Neural progenitor cell (in vitro differentiated cells): Measurements from ENCODE around the gene KIR2DL3. TPM values are rescaled to one million over a fixed set of nuclear protein-coding genes. Genes with fewer than 3 reads are reported as not detected.
"Not testable (repeated sequence)": the region's sequence is repeated elsewhere in the genome, so short reads cannot be mapped to it uniquely, and the experiment has no call there.

Experiments used
- DNase-seq: peaks from one replicate; pipeline ENCODE4 v3.0.0-alpha.2; 2016; ENCODE audit warnings: low spot score
- H2AFZ ChIP-seq: fragments of 200-600 bp; sonication (generic); replicated peaks from 2 replicates; pipeline ENCODE4 v1.6.1; 2016; ENCODE audit warnings: antibody characterized with exemption
- H3F3A ChIP-seq: fragments of 200-600 bp; sonication (generic); 2 replicates; pipeline ENCODE4 v1.6.1; 2016; ENCODE audit warnings: antibody characterized with exemption, low read depth
- H3K27ac ChIP-seq: fragments of 200-600 bp; sonication (generic); 2 replicates; pipeline ENCODE4 v1.5.1; 2016; ENCODE audit warnings: mild to moderate bottlenecking
- H3K27me3 ChIP-seq: fragments of 200-600 bp; sonication (generic); 2 replicates; pipeline ENCODE4 v1.6.1; 2016; ENCODE audit warnings: mild to moderate bottlenecking, moderate library complexity
- H3K36me3 ChIP-seq: fragments of 200-600 bp; sonication (generic); 2 replicates; pipeline ENCODE4 v1.5.1; 2016
- H3K4me1 ChIP-seq: fragments of 200-600 bp; sonication (generic); 2 replicates; pipeline ENCODE4 v1.6.1; 2016; ENCODE audit warnings: mixed run types
- H3K4me2 ChIP-seq: fragments of 200-600 bp; sonication (generic); 2 replicates; pipeline ENCODE4 v1.6.1; 2016
- H3K4me3 ChIP-seq: fragments of 200-600 bp; sonication (generic); 2 replicates; pipeline ENCODE4 v1.5.1; 2016
- H3K79me2 ChIP-seq: fragments of 200-600 bp; sonication (generic); 2 replicates; pipeline ENCODE4 v1.6.1; 2016; ENCODE audit warnings: low read depth
- H3K9ac ChIP-seq: fragments of 200-600 bp; sonication (generic); 2 replicates; pipeline ENCODE4 v1.6.1; 2016
- H3K9me3 ChIP-seq: fragments of 200-600 bp; sonication (generic); 2 replicates; pipeline ENCODE4 v1.5.1; 2016; ENCODE audit warnings: low read depth
- H4K20me1 ChIP-seq: fragments of 200-600 bp; sonication (generic); 2 replicates; pipeline ENCODE4 v1.6.1; 2016; ENCODE audit warnings: low read depth
- H3K27ac Mint-ChIP-seq: 3 replicates; pipeline ENCODE4 v1.8.0; 2021; ENCODE audit warnings: mixed read lengths
- H3K27me3 Mint-ChIP-seq: 2 replicates; pipeline ENCODE4 v1.8.0; 2022; ENCODE audit warnings: low read depth, mild to moderate bottlenecking, inconsistent platforms, moderate library complexity, mixed read lengths; ENCODE audit not compliant: insufficient read depth
- H3K36me3 Mint-ChIP-seq: 3 replicates; pipeline ENCODE4 v1.8.0; 2021; ENCODE audit warnings: mixed read lengths
- H3K4me1 Mint-ChIP-seq: 3 replicates; pipeline ENCODE4 v1.8.0; 2021; ENCODE audit warnings: mixed read lengths
- H3K4me3 Mint-ChIP-seq: 3 replicates; pipeline ENCODE4 v1.8.0; 2021; ENCODE audit warnings: mild to moderate bottlenecking, moderate library complexity, mixed read lengths
- H3K9me3 Mint-ChIP-seq: 3 replicates; pipeline ENCODE4 v1.8.0; 2020; ENCODE audit warnings: mixed read lengths
- EZH2 ChIP-seq: fragments of 200-600 bp; sonication (generic); IDR thresholded peaks from 2 replicates; pipeline ENCODE4 v1.6.1; 2017; ENCODE audit warnings: antibody characterized with exemption, mild to moderate bottlenecking, moderate library complexity
- EZH2phosphoT487 ChIP-seq: fragments of 200-600 bp; sonication (generic); IDR thresholded peaks from 2 replicates; pipeline ENCODE4 v1.6.1; 2017; ENCODE audit warnings: antibody characterized with exemption
- total RNA-seq: library from RNA; depleted of rRNA; stranded (reverse); fragments of >200 nt; gene quantifications from 2 replicates; pipeline ENCODE4 v1.2.3, GENCODE V29; 2015; ENCODE audit warnings: low replicate concordance
- TF ChIP-seq, protein P1 (sequence below): fragments of 200-600 bp; sonication (generic); IDR thresholded peaks from 2 replicates; pipeline ENCODE4 v1.5.1; 2017; ENCODE audit warnings: antibody characterized with exemption, mild to moderate bottlenecking

The KIR2DL3 gene
- total RNA-seq, 1 donor from 2014 or later: not detected

DNA sequence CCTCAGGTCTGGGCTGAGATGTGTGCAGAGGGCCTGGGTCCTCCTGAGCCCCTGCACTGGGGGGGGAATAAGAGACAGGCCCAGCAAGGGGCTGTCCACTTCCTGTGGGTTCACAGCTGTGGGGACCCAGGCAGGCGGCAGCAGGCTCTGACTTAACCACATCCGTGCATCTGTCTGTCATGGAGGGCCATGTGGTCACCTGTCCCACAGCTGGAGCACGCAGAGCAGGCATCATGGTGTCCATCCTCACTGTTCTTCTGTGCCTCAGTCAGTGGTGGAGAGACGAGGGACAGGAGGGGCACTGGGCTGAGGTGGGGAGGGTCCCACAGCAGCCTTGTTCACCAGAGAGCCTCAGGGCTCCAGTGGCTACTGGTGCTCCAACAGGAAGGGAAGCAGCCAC, 30.4 kb upstream of the KIR2DL3 start:
- Histone ChIP-seq H3K9ac (no peak overlapping the region), H3K4me2 (no peak overlapping the region), H2AFZ (no peak overlapping the region), H3F3A (no peaks in the 10 kb centered on the region), H3K27ac (no peak overlapping the region), H3K9me3 (peaks cover 8% of the 10 kb centered on the region), H3K36me3 (no peaks in the 10 kb centered on the region), H3K4me3 (no peak overlapping the region), H4K20me1 (no peaks in the 10 kb centered on the region), H3K79me2 (no peaks in the 10 kb centered on the region), H3K27me3 (no peaks in the 10 kb centered on the region), H3K4me1 (no peaks in the 10 kb centered on the region)
- H3K27me3 Mint-ChIP-seq: peaks cover 5% of the 10 kb centered on the region
- TF ChIP-seq EZH2phosphoT487 (no peak), EZH2 (no peak)
- TF ChIP-seq, protein P1, sequence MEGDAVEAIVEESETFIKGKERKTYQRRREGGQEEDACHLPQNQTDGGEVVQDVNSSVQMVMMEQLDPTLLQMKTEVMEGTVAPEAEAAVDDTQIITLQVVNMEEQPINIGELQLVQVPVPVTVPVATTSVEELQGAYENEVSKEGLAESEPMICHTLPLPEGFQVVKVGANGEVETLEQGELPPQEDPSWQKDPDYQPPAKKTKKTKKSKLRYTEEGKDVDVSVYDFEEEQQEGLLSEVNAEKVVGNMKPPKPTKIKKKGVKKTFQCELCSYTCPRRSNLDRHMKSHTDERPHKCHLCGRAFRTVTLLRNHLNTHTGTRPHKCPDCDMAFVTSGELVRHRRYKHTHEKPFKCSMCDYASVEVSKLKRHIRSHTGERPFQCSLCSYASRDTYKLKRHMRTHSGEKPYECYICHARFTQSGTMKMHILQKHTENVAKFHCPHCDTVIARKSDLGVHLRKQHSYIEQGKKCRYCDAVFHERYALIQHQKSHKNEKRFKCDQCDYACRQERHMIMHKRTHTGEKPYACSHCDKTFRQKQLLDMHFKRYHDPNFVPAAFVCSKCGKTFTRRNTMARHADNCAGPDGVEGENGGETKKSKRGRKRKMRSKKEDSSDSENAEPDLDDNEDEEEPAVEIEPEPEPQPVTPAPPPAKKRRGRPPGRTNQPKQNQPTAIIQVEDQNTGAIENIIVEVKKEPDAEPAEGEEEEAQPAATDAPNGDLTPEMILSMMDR: no peak
- H3K36me3 Mint-ChIP-seq: no peaks in the 10 kb centered on the region
- H3K4me1 Mint-ChIP-seq: no peaks in the 10 kb centered on the region
- H3K4me3 Mint-ChIP-seq: no peak overlapping the region
- peaks cover 47% of the 10 kb centered on the region for H3K9me3 Mint-ChIP-seq
- DNase-seq: no peak
- no peak overlapping the region for H3K27ac Mint-ChIP-seq

DNA sequence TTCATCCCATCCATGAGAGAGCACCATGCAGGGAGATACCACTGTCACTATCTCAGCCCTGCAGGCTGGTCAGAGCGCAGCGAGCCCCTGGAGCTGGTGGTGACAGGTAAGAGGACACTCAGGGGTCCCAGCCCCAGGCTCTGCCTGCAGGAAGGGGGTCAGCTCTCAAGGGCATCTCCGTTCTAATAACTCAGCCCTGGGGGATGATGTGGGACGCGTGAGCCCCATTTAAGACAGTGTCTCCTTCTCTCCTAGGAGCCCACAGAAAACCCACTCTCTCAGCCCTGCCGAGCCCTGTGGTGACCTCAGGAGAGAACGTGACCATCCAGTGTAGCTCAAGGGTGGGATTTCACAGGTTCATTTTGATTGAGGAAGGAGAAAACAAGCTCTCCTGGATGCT, 29.5 kb upstream of the KIR2DL3 start:
- Mint-ChIP-seq H3K4me1 (no peaks in the 10 kb centered on the region), H3K9me3 (peaks cover 38% of the 10 kb centered on the region), H3K27me3 (peaks cover 5% of the 10 kb centered on the region), H3K4me3 (no peak overlapping the region), H3K36me3 (no peaks in the 10 kb centered on the region), H3K27ac (no peak overlapping the region)
- no peaks in the 10 kb centered on the region for H4K20me1 ChIP-seq
- no peaks in the 10 kb centered on the region for H3K27me3 ChIP-seq
- H3K4me3 ChIP-seq: no peak overlapping the region
- no peaks in the 10 kb centered on the region for H3K79me2 ChIP-seq
- H3K9ac ChIP-seq: no peak overlapping the region
- no peaks in the 10 kb centered on the region for H3K4me1 ChIP-seq
- no peaks in the 10 kb centered on the region for H3K36me3 ChIP-seq
- no peak overlapping the region for H3K27ac ChIP-seq
- H3K4me2 ChIP-seq: no peak overlapping the region
- no peaks in the 10 kb centered on the region for H3F3A ChIP-seq
- H3K9me3 ChIP-seq: peaks cover 8% of the 10 kb centered on the region
- H2AFZ ChIP-seq: no peak overlapping the region
- TF ChIP-seq EZH2phosphoT487 (no peak), EZH2 (no peak)
- TF ChIP-seq, protein P1: no peak
- no peak for DNase-seq

DNA sequence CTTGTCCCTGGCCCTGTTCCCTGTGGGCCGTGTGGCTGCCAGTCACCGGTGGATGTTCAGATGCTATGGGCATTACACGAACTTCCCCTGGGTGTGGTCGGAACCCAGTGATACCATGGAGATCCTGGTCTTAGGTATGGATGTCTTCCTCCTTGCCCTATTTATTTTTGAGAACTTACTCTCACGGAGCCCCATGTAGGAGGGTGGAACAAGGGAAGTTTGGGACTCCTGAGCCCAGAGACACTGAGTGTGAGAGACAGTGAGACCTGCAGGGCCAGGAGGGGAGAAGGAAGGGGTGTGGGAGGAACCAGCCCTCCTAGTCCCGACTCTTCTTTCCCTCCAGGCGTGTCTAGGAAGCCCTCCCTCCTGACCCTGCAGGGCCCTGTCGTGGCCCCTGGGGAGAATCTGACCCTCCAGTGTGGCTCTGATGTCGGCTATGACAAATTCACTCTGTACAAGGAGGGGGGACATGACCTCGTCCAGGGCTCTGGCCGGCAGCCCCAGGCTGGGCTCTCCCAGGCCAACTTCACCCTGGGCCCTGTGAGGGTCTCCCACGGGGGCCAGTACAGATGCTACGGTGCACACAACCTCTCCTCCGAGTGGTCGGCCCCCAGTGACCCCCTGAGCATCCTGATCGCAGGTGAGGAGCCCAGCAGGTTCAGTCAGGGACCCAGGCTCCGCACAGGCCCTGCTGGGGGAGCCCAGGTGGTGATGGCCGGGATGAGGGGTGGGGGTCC, 28.9 kb upstream of the KIR2DL3 start:
- Histone ChIP-seq H3K27ac (no peak overlapping the region), H3K27me3 (no peaks in the 10 kb centered on the region), H2AFZ (no peak overlapping the region), H3K9ac (no peak overlapping the region), H4K20me1 (no peaks in the 10 kb centered on the region), H3K4me3 (no peak overlapping the region), H3F3A (no peaks in the 10 kb centered on the region), H3K79me2 (no peaks in the 10 kb centered on the region), H3K4me1 (no peaks in the 10 kb centered on the region), H3K4me2 (no peak overlapping the region), H3K36me3 (no peaks in the 10 kb centered on the region), H3K9me3 (peaks cover 8% of the 10 kb centered on the region)
- H3K4me1 Mint-ChIP-seq: no peaks in the 10 kb centered on the region
- no peak overlapping the region for H3K4me3 Mint-ChIP-seq
- no peak for TF ChIP-seq EZH2phosphoT487
- TF ChIP-seq EZH2: no peak
- TF ChIP-seq, protein P1: no peak
- peaks cover 2% of the 10 kb centered on the region for H3K27me3 Mint-ChIP-seq
- no peak for DNase-seq
- H3K9me3 Mint-ChIP-seq: peaks cover 37% of the 10 kb centered on the region
- no peaks in the 10 kb centered on the region for H3K36me3 Mint-ChIP-seq
- no peak overlapping the region for H3K27ac Mint-ChIP-seq

DNA sequence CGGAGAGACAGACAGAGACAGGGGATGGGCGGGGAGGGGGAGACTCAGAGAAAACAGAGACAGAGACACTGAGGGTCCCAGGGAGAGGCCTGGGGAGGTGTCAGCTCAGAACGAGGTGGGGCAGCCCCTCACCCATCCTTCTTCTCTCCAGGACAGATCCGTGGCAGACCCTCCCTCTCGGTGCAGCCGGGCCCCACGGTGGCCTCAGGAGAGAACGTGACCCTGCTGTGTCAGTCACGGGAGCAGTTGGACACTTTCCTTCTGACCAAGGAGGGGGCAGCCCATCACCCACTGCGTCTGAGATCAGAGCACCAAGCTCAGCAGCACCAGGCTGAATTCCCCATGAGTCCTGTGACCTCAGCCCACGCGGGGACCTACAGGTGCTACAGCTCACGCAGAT, 28.4 kb upstream of the KIR2DL3 start:
- not testable (repeated sequence) for H3K27me3 ChIP-seq, H3K4me3 Mint-ChIP-seq, H3K9ac ChIP-seq, H3K36me3 Mint-ChIP-seq, H3K27ac Mint-ChIP-seq, H3K36me3 ChIP-seq, H3K4me3 ChIP-seq, H3K27ac ChIP-seq, H3K9me3 ChIP-seq, H3K27me3 Mint-ChIP-seq, H4K20me1 ChIP-seq, DNase-seq, H3K79me2 ChIP-seq, H3F3A ChIP-seq, H2AFZ ChIP-seq, H3K4me2 ChIP-seq, H3K4me1 ChIP-seq, H3K4me1 Mint-ChIP-seq
- peaks cover 31% of the 10 kb centered on the region for H3K9me3 Mint-ChIP-seq
